ENCODE measurements around the gene LILRB2. TPM values are rescaled to one million over a fixed set of nuclear protein-coding genes. Genes with fewer than 3 reads are reported as not detected.
"Not testable (repeated sequence)": the region's sequence is repeated elsewhere in the genome, so short reads cannot be mapped to it uniquely, and the experiment has no call there.

Gene LILRB2
- total RNA-seq, 1 donor from 2014 or later: 3.3 TPM

GRCh38 chr19:54305141-54305540, 24.2 kb upstream of the LILRB2 start:
- DNase-seq (ENCODE audit: low spot score): no peak

DNA sequence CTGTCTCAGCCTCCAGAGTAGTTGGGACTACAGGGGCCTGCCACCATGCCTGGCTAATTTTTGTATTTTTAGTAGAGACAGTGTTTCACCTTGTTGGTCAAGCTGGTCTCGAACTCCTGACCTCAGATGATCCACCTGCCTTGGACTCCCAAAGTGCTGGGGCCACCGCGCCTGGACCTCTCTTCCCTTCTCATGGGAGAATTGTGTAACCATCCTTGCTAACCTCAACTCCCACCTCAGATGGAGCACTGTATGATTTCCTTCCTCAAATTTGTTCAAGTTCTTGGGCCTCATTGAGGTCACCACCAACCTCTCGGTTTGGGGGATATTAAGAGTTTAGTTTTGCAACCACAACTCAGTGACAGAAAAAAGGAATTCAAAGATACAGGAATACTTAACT, 21.3 kb upstream of the LILRB2 start:
- DNase-seq (ENCODE audit: low spot score): no peak

- DNase-seq (ENCODE audit: low spot score): no peak
Observed at GRCh38 chr19:54299515-54299914, 18.6 kb upstream of the LILRB2 start.

- no peak for DNase-seq (ENCODE audit: low spot score)
Observed at GRCh38 chr19:54299126-54299498, 18.2 kb upstream of the LILRB2 start.

- DNase-seq (ENCODE audit: low spot score): no peak
Observed at GRCh38 chr19:54298357-54299125, 17.6 kb upstream of the LILRB2 start.

DNA sequence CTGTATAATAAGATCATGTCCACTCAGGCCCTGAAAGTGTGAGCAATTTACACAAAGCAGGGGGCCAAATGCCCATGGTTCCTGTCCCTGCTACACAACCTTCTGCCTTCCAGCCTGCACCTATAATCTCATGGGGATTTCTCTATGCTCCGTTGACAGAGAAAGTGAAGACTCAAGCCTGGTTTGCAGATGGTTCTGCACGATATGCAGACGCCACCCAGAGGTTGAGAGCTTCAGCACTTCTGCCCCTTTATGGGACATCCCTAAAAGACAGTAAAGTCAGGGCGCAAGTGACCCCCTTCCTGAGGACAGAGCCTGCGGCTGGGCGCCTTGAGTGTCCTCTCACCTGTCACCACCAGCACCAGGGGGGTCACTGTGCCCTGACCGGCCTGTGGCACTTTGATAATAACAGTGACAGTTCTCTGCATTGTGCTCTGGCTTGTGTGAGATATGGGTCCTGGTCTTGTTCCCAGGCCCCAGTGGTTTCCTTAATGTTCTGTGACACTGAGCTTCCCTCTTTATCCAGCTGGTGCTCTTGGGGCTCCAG, 16.9 kb upstream of the LILRB2 start:
- DNase-seq (ENCODE audit: low spot score): no peak

- DNase-seq (ENCODE audit: low spot score): no peak
Observed at GRCh38 chr19:54294539-54294938, 13.6 kb upstream of the LILRB2 start.

DNA sequence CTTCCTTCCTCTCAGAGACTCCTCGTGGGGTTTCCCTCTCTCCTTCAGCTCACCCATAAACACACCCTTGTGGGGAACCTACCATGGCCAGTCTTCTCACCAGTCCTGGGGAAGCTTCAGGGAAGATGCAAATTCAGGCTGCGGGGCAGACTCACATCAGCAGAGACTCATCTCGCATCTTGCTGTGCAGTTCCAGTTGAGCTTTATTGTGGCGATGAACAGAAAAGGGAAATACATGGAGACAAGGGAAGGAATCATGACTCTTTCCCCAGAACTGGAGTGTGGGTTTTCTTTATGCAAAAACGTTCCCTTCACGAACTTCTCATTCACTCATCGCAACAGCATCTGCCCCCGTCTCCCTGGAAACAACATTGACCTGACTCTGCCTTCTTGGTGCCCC, 8.2 kb upstream of the LILRB2 start:
- DNase-seq (ENCODE audit: low spot score): not testable (repeated sequence)

DNA sequence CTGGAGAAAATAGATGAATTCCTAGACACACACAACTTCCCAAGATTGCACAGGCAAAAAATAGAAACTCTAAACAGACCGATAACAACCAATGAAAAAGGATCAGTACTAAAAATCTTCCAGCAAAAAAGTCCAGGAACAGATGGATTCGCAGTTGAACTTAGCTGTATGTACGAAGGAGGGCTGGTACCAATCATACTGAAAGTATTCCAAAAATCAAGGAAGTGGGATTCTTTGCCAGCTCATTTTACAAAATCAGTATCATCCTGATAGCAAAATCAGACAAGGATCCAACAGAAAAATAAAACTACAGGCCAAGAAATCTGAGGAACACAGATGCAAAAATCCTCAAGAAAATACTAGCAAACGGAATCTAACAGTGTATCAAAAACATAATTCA, 6.5 kb upstream of the LILRB2 start:
- DNase-seq (ENCODE audit: low spot score): no peak

- not testable (repeated sequence) for DNase-seq (ENCODE audit: low spot score)
Observed at GRCh38 chr19:54286283-54286682, 5.4 kb upstream of the LILRB2 start.

- DNase-seq (ENCODE audit: low spot score): not testable (repeated sequence)
Observed at GRCh38 chr19:54285427-54286056, 4.6 kb upstream of the LILRB2 start.

DNA sequence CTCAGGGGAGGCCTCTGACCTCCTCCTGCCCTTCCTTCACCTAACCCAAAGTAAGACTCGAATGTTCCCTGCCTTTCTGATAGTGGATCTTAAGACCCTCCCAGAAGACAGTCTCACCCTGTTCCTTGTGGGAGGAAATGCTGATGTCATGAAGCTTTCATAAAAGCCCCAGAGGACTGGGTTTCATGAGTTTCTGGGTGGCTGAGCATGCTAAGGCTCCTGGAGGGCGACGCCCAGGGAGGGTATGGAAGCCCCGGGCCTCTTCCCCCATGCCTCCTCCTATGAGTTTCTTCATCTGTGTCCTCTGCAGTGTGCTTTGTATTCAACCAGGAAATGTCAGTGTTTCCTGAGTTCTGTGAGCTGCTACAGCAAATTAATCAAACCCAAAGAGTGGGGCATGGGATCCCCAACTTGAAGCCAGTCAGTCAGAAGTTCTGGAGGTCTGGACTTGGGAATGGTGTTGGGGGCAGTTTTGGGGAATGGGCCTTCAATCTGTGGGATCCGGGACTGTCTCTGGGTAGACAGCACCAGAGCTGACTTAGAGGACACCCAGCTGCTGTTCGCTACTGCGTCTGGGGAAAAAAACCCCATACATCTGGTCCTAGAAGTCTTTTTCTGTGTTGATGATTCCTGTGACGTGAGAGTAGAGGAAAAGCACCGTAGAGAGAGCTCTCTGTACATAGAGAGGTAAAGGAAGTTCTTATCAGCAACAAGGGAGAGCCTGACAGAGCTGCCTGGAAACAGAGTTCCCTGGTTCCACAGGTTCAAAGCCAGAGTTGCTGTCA, 2.0 kb upstream of the LILRB2 start:
- DNase-seq (ENCODE audit: low spot score): no peak

GRCh38 chr19:54281729-54282075, 792 bp upstream of the LILRB2 start:
- not testable (repeated sequence) for DNase-seq (ENCODE audit: low spot score)

- DNase-seq (ENCODE audit: low spot score): not testable (repeated sequence)
Observed at GRCh38 chr19:54280441-54280840, 469 bp downstream of the LILRB2 start.

- not testable (repeated sequence) for DNase-seq (ENCODE audit: low spot score)
Observed at GRCh38 chr19:54280025-54280424, 885 bp downstream of the LILRB2 start.

GRCh38 chr19:54279406-54279962, 1.4 kb downstream of the LILRB2 start:
- no peak for DNase-seq (ENCODE audit: low spot score)

- not testable (repeated sequence) for DNase-seq (ENCODE audit: low spot score)
Observed at GRCh38 chr19:54278571-54279195, 2.2 kb downstream of the LILRB2 start.

DNA sequence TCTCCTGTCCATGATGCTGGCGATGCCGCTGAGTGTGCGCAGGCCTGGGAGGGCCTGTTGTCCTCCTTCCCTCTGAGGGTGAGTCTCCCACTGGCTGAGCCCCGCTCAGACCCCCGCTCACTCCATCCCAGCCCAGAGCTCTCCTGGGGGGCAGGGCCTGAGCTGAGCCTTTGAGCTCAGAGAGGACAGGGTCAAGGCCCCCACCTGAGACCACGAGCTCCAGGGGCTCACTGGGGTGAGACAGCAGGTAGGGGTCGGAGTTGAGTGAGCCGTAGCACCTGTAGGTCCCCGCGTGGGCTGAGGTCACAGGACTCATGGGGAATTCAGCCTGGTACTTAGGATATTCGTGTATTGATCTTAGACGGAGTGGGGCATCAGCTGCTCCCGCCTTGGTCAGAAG, 2.9 kb downstream of the LILRB2 start:
- DNase-seq (ENCODE audit: low spot score): not testable (repeated sequence)

DNA sequence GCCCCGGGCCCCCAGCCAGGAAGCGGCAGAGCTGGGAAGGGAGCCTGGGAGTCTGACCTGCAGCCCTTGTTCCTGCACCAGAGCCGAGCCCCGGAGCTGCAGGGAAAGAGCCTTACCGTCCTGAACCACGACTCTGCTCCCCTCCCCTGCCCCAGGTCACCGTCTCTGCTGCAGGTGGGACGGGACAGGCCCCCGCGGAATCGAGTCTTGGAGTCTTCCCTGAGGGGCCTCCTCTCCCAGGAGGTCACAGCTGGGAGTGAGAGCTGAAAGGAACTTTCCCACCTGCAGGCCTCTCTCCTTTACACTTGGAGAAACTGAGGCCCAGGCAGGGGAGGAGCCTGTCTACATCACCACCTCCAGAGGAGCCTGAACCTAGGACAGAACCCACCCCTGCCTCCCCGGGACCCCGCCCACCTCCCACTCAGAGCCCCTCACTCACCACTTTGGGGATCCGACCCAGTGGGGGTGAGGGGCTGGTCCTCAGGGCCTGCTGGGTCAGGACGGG, 3.7 kb downstream of the LILRB2 start:
- DNase-seq (ENCODE audit: low spot score): not testable (repeated sequence)

DNA sequence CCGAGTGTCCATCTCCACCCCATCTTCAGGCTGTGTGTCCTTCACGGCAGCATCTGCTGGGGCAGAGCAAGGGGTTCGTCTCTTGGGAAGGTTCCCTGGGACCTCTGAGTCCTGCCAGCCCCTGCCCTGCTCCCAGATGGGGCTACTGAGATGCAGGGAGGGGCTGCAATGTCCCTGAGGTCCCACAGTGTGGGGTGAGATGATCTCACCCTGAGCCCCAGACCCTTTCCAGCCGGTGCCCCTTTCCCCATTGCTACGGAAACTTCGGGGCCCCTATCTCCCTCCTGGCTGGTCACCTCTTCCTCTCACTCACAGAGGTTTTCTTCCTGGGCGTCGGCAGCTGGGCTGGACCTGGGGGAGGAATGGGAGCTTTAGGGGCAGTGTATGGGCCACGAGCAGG, 5.0 kb downstream of the LILRB2 start:
- no peak for DNase-seq (ENCODE audit: low spot score)

GRCh38 chr19:54274516-54274915, 6.4 kb downstream of the LILRB2 start:
- DNase-seq (ENCODE audit: low spot score): not testable (repeated sequence)

Data from mucosa of gallbladder (tissue), 1 donor.